HEK293 (cell line): ENCODE measurements around the gene SLC1A3.

Experiments
- AEBP2 ChIP-seq: fragments of 450-650 bp; formaldehyde crosslinking; IDR thresholded peaks from 2 replicates; pipeline ENCODE4 v1.5.1; 2016; ENCODE audit warnings: missing biosample characterization, missing genetic modification characterization, borderline replicate concordance
- BCL11B ChIP-seq: fragments of 450-650 bp; formaldehyde crosslinking; IDR thresholded peaks from 2 replicates; pipeline ENCODE4 v1.5.1; 2016; ENCODE audit warnings: low read depth, missing biosample characterization, missing genetic modification characterization
- HIC1 ChIP-seq: fragments of 450-650 bp; formaldehyde crosslinking; IDR thresholded peaks from 2 replicates; pipeline ENCODE4 v1.5.1; 2016; ENCODE audit warnings: missing biosample characterization, missing genetic modification characterization
- HOXD13 ChIP-seq: sonication (generic); formaldehyde crosslinking; IDR thresholded peaks from 2 replicates; pipeline ENCODE4 v1.8.0; 2022; ENCODE audit warnings: missing genetic modification reagents, borderline replicate concordance
- IKZF3 ChIP-seq: fragments of 450-650 bp; IDR thresholded peaks from 2 replicates; pipeline ENCODE4 v1.5.0; 2018; ENCODE audit warnings: missing biosample characterization, mild to moderate bottlenecking, missing genetic modification characterization, moderate library complexity
- INSM2 ChIP-seq: fragments of 450-650 bp; formaldehyde crosslinking; IDR thresholded peaks from 2 replicates; pipeline ENCODE4 v1.5.1; 2016; ENCODE audit warnings: missing biosample characterization, missing genetic modification characterization
- KLF1 ChIP-seq: fragments of 450-650 bp; formaldehyde crosslinking; IDR thresholded peaks from 2 replicates; pipeline ENCODE4 v1.5.1; 2016; ENCODE audit warnings: missing biosample characterization, missing genetic modification characterization
- PATZ1 ChIP-seq: fragments of 450-650 bp; formaldehyde crosslinking; IDR thresholded peaks from 2 replicates; pipeline ENCODE4 v1.5.1; 2016; ENCODE audit warnings: missing biosample characterization, missing genetic modification characterization
- TRIM28 ChIP-seq: IDR thresholded peaks from 2 replicates; pipeline ENCODE4 v1.6.1; 2011; ENCODE audit warnings: low read length, control low read depth, borderline replicate concordance
- ZBTB17 ChIP-seq: fragments of 450-650 bp; formaldehyde crosslinking; IDR thresholded peaks from 2 replicates; pipeline ENCODE4 v1.5.1; 2016; ENCODE audit warnings: missing biosample characterization, missing genetic modification characterization
- ZBTB48 ChIP-seq: fragments of 450-650 bp; formaldehyde crosslinking; IDR thresholded peaks from 2 replicates; pipeline ENCODE4 v1.5.1; 2016; ENCODE audit warnings: missing biosample characterization, missing genetic modification characterization
- ZNF133 ChIP-seq: fragments of 450-650 bp; formaldehyde crosslinking; IDR thresholded peaks from 2 replicates; pipeline ENCODE4 v1.5.1; 2016; ENCODE audit warnings: missing biosample characterization, missing genetic modification characterization
- ZNF24 ChIP-seq: fragments of 450-650 bp; formaldehyde crosslinking; IDR thresholded peaks from 2 replicates; pipeline ENCODE4 v1.5.1; 2016; ENCODE audit warnings: missing biosample characterization, missing genetic modification characterization
- ZNF248 ChIP-seq: fragments of 450-650 bp; formaldehyde crosslinking; IDR thresholded peaks from 2 replicates; pipeline ENCODE4 v1.5.1; 2017; ENCODE audit warnings: missing biosample characterization, missing genetic modification characterization
- ZNF549 ChIP-seq: fragments of 450-650 bp; IDR thresholded peaks from 2 replicates; pipeline ENCODE4 v1.5.1; 2018; ENCODE audit warnings: missing biosample characterization, missing genetic modification characterization, mild to moderate bottlenecking, inconsistent platforms, moderate library complexity
- ZNF585B ChIP-seq: fragments of 450-650 bp; formaldehyde crosslinking; IDR thresholded peaks from 2 replicates; pipeline ENCODE4 v1.5.1; 2016; ENCODE audit warnings: missing biosample characterization, missing genetic modification characterization
- ZNF624 ChIP-seq: fragments of 450-650 bp; formaldehyde crosslinking; IDR thresholded peaks from 2 replicates; pipeline ENCODE4 v1.5.1; 2017; ENCODE audit warnings: missing biosample characterization, missing genetic modification characterization
- ZNF701 ChIP-seq: fragments of 450-650 bp; formaldehyde crosslinking; IDR thresholded peaks from 2 replicates; pipeline ENCODE4 v1.5.1; 2016; ENCODE audit warnings: missing biosample characterization, missing genetic modification characterization
- ZNF837 ChIP-seq: fragments of 450-650 bp; formaldehyde crosslinking; IDR thresholded peaks from 2 replicates; pipeline ENCODE4 v1.5.1; 2016; ENCODE audit warnings: missing biosample characterization, missing genetic modification characterization
- ZNF843 ChIP-seq: fragments of 450-650 bp; formaldehyde crosslinking; IDR thresholded peaks from 2 replicates; pipeline ENCODE4 v1.5.1; 2016; ENCODE audit warnings: missing biosample characterization, missing genetic modification characterization
- ZSCAN23 ChIP-seq: fragments of 450-650 bp; formaldehyde crosslinking; IDR thresholded peaks from 2 replicates; pipeline ENCODE4 v1.5.1; 2016; ENCODE audit warnings: missing biosample characterization, missing genetic modification characterization
- TF ChIP-seq, protein P1 (sequence below): fragments of 450-650 bp; formaldehyde crosslinking; IDR thresholded peaks from 2 replicates; pipeline ENCODE4 v1.5.1; 2016; ENCODE audit warnings: missing biosample characterization, missing genetic modification characterization
- TF ChIP-seq, protein P2 (sequence below): fragments of 450-650 bp; formaldehyde crosslinking; IDR thresholded peaks from 2 replicates; pipeline ENCODE4 v1.5.1; 2016; ENCODE audit warnings: missing biosample characterization, missing genetic modification characterization
- TF ChIP-seq, protein P3 (sequence below): fragments of 450-650 bp; formaldehyde crosslinking; conservative IDR thresholded peaks from 2 replicates; pipeline ENCODE4 v1.5.1; 2016; ENCODE audit warnings: low read depth, missing biosample characterization, missing genetic modification characterization

Gene SLC1A3

DNA sequence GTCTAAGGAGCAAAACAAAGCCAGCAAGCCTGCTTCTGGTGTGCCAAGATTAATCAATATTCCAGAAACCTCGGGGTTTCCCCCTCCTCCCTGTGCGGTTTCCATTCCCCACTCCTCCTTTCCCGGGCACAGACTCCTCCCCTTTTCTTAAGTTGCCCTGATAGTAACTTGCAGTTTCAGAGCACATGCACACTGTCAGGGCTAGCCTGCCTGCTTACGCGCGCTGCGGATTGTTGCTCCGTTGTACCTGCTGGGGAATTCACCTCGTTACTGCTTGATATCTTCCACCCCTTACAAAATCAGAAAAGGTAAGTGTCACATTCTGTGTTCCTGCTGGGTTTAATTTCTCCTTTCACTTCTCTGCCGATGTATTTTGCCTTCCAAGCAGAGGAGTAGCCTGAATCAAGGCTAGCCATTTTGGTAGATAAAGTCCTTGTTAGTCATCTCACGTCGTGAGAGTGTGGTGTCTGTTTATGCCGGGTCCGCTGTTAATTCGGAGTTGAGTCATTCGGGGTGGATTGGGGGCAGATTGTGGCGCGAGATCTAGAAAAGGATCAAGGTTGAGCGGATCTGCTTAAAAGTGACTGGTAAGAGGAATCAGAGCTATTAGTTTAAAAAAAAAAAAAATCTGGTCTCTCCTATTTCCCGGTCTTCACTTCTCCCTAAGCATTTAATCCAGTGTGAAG, at the start of gene SLC1A3 (continued):
- TF ChIP-seq, protein P1, sequence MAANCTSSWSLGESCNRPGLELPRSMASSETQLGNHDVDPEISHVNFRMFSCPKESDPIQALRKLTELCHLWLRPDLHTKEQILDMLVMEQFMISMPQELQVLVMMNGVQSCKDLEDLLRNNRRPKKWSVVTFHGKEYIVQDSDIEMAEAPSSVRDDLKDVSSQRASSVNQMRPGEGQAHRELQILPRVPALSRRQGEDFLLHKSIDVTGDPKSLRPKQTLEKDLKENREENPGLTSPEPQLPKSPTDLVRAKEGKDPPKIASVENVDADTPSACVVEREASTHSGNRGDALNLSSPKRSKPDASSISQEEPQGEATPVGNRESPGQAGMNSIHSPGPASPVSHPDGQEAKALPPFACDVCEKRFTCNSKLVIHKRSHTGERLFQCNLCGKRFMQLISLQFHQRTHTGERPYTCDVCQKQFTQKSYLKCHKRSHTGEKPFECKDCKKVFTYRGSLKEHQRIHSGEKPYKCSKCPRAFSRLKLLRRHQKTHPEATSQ (tag by site-specific recombination), result no peak; the same call in 1 of the 2 replicates
- TF ChIP-seq ZBTB17 (tag by site-specific recombination), result peak; percentile 96
- TF ChIP-seq, protein P2, sequence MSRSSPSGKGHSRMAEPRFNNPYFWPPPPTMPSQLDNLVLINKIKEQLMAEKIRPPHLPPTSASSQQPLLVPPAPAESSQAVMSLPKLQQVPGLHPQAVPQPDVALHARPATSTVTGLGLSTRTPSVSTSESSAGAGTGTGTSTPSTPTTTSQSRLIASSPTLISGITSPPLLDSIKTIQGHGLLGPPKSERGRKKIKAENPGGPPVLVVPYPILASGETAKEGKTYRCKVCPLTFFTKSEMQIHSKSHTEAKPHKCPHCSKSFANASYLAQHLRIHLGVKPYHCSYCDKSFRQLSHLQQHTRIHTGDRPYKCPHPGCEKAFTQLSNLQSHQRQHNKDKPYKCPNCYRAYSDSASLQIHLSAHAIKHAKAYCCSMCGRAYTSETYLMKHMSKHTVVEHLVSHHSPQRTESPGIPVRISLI, result peak; percentile 91
- peak; percentile 68 for TF ChIP-seq INSM2 (tag by site-specific recombination)
- TF ChIP-seq ZNF585B (tag by site-specific recombination), result no peak
- TF ChIP-seq AEBP2 (tag by site-specific recombination), result no peak
- TF ChIP-seq HOXD13, result no peak
- peak; percentile 44; the same call in 1 of the 2 replicates for TF ChIP-seq ZSCAN23 (tag by site-specific recombination)
- TF ChIP-seq ZNF24, result peak; percentile 79; the same call in 1 of the 2 replicates
- peak; percentile 48; the same call in 1 of the 2 replicates for TF ChIP-seq PATZ1 (tag by site-specific recombination)
- TF ChIP-seq KLF1 (tag by site-specific recombination), result no peak
- TF ChIP-seq, protein P3, sequence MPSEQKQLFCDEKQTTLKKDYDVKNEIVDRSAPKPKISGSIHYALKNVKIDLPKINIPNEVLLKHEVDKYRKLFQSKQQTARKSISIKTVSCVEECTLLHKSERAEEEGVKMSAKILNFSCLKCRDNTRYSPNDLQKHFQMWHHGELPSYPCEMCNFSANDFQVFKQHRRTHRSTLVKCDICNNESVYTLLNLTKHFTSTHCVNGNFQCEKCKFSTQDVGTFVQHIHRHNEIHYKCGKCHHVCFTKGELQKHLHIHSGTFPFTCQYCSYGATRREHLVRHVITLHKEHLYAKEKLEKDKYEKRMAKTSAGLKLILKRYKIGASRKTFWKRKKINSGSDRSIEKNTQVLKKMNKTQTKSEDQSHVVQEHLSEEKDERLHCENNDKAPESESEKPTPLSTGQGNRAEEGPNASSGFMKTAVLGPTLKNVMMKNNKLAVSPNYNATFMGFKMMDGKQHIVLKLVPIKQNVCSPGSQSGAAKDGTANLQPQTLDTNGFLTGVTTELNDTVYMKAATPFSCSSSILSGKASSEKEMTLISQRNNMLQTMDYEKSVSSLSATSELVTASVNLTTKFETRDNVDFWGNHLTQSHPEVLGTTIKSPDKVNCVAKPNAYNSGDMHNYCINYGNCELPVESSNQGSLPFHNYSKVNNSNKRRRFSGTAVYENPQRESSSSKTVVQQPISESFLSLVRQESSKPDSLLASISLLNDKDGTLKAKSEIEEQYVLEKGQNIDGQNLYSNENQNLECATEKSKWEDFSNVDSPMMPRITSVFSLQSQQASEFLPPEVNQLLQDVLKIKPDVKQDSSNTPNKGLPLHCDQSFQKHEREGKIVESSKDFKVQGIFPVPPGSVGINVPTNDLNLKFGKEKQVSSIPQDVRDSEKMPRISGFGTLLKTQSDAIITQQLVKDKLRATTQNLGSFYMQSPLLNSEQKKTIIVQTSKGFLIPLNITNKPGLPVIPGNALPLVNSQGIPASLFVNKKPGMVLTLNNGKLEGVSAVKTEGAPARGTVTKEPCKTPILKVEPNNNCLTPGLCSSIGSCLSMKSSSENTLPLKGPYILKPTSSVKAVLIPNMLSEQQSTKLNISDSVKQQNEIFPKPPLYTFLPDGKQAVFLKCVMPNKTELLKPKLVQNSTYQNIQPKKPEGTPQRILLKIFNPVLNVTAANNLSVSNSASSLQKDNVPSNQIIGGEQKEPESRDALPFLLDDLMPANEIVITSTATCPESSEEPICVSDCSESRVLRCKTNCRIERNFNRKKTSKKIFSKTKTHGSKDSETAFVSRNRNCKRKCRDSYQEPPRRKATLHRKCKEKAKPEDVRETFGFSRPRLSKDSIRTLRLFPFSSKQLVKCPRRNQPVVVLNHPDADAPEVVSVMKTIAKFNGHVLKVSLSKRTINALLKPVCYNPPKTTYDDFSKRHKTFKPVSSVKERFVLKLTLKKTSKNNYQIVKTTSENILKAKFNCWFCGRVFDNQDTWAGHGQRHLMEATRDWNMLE (tag by site-specific recombination), result no peak
- TF ChIP-seq ZBTB48 (tag by site-specific recombination), result peak; percentile 47; the same call in 1 of the 2 replicates
- TF ChIP-seq ZNF837 (tag by site-specific recombination), result 0 out of 2 replicates have a peak, but pooled peaks have one; percentile 18
- 0 out of 2 replicates have a peak, but pooled peaks have one; percentile 18 for TF ChIP-seq HIC1 (tag by site-specific recombination)
- peak; percentile 96 for TF ChIP-seq IKZF3 (tag by site-specific recombination)
- no peak for TF ChIP-seq ZNF701
- TF ChIP-seq TRIM28, result peak; percentile 92
- TF ChIP-seq ZNF133 (tag by site-specific recombination), result no peak
- TF ChIP-seq ZNF843 (tag by site-specific recombination), result 0 out of 2 replicates have a peak, but pooled peaks have one; percentile 38
- TF ChIP-seq BCL11B, result no peak
- no peak for TF ChIP-seq ZNF549 (tag by site-specific recombination)
- no peak for TF ChIP-seq ZNF248 (tag by site-specific recombination)
- TF ChIP-seq ZNF624 (tag by site-specific recombination), result no peak
